ENCODE measurements around the gene POTEG.
"Not testable (repeated sequence)": the region's sequence is repeated elsewhere in the genome, so short reads cannot be mapped to it uniquely, and the experiment has no call there.

GRCh38 chr14:19394727-19395126 is 39.4 kb downstream of the POTEG start:
- not testable (repeated sequence) for TF ChIP-seq POLR2A, CTCF (IDR thresholded peaks at IDR 0.05)

All from sigmoid colon (tissue), 3 donors.